Mammary epithelial cell (primary cell): ENCODE data around the gene PAM16.
"Not testable (repeated sequence)": the region's sequence is repeated elsewhere in the genome, so short reads cannot be mapped to it uniquely, and the experiment has no call there.

ENCODE experiments used
- EZH2 ChIP-seq: IDR thresholded peaks from 2 replicates; pipeline ENCODE4 v1.6.1; 2012; ENCODE audit warnings: low read length, inconsistent platforms, borderline replicate concordance
- TF ChIP-seq, protein P1 (sequence below), 2 donors: IDR thresholded peaks in 1 of 2; conservative IDR thresholded peaks in 1 of 2; 2 replicates each; pipeline ENCODE4 v1.5.1; 2011 to 2012; ENCODE audit warnings: inconsistent platforms in 2 of 2, low read length in 2 of 2, mild to moderate bottlenecking in 2 of 2, control low read depth in 1 of 2, low read depth in 1 of 2; ENCODE audit not compliant: insufficient read depth in 1 of 2; ENCODE audit errors: extremely low read depth in 1 of 2

DNA sequence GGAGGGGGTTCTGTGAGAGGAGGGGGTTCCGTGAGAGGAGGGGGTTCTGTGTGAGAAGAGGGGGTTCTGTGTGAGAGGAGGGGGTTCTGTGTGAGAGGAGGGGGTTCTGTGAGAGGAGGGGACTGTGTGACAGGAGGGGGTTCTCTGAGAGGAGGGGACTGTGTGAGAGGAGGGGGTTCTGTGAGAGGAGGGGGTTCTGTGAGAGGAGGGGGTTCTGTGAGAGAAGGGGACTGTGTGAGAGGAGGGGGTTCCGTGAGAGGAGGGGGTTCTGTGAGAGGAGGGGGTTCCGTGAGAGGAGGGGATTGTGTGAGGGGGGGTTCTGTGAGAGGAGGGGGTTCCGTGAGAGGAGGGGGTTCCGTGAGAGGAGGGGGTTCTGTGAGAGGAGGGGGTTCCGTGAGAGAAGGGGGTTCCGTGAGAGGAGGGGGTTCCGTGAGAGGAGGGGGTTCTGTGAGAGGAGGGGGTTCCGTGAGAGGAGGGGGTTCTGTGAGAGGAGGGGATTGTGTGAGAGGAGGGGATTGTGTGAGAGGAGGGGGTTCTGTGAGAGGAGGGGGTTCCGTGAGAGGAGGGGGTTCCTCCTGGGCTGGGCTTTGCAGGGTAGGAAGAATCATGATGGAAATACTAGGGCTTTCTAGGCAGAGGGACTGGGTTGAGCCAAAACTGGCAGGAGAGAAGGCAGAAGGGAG lies 6.7 kb downstream of the PAM16 start:
- TF ChIP-seq, protein P1, sequence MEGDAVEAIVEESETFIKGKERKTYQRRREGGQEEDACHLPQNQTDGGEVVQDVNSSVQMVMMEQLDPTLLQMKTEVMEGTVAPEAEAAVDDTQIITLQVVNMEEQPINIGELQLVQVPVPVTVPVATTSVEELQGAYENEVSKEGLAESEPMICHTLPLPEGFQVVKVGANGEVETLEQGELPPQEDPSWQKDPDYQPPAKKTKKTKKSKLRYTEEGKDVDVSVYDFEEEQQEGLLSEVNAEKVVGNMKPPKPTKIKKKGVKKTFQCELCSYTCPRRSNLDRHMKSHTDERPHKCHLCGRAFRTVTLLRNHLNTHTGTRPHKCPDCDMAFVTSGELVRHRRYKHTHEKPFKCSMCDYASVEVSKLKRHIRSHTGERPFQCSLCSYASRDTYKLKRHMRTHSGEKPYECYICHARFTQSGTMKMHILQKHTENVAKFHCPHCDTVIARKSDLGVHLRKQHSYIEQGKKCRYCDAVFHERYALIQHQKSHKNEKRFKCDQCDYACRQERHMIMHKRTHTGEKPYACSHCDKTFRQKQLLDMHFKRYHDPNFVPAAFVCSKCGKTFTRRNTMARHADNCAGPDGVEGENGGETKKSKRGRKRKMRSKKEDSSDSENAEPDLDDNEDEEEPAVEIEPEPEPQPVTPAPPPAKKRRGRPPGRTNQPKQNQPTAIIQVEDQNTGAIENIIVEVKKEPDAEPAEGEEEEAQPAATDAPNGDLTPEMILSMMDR (conservative IDR thresholded peaks at IDR 0.05 in 1 of 2, IDR thresholded peaks at IDR 0.05 in 1 of 2; ENCODE audit: extremely low read depth in 1 of 2, insufficient read depth in 1 of 2, low read depth in 1 of 2, low read length in 2 of 2), result not testable (repeated sequence)
- not testable (repeated sequence) for TF ChIP-seq EZH2
